HL-60 (cell line): ENCODE results near the gene UTP14C.

Source experiments
- GABPA ChIP-seq: IDR thresholded peaks from 2 replicates; pipeline ENCODE4 v1.6.1; 2012; ENCODE audit warnings: low read depth
- POLR2AphosphoS5 ChIP-seq: IDR thresholded peaks from 2 replicates; pipeline ENCODE4 v1.6.1; 2012; ENCODE audit warnings: low read depth
- TF ChIP-seq, protein P1 (sequence below): IDR thresholded peaks from 2 replicates; pipeline ENCODE4 v1.6.1; 2012; ENCODE audit warnings: low read depth; ENCODE audit not compliant: insufficient replicate concordance
- TF ChIP-seq, protein P2 (sequence below): IDR thresholded peaks from one replicate; pipeline ENCODE4 v1.5.1; 2011; ENCODE audit warnings: low read length, control low read depth, inconsistent platforms; ENCODE audit not compliant: insufficient read depth

DNA sequence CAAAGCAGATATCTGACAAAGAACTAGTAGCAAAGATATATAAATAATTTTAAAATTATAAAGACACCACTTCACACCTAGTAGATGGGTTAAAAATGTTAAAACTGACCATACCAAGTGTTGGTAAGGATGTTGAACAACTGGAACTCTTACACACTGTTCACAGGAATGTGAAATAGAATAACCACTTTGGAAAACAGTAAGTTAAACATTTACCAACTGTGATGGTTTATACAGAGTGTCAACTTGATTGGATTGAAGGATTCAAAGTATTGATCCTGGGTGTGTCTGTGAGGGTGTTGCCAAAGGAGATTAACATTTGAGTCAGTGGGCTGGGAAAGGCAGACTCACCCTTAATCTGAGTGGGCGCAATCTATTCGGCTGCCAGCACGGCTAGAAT, 19.2 kb downstream of the UTP14C start:
- TF ChIP-seq, protein P1, sequence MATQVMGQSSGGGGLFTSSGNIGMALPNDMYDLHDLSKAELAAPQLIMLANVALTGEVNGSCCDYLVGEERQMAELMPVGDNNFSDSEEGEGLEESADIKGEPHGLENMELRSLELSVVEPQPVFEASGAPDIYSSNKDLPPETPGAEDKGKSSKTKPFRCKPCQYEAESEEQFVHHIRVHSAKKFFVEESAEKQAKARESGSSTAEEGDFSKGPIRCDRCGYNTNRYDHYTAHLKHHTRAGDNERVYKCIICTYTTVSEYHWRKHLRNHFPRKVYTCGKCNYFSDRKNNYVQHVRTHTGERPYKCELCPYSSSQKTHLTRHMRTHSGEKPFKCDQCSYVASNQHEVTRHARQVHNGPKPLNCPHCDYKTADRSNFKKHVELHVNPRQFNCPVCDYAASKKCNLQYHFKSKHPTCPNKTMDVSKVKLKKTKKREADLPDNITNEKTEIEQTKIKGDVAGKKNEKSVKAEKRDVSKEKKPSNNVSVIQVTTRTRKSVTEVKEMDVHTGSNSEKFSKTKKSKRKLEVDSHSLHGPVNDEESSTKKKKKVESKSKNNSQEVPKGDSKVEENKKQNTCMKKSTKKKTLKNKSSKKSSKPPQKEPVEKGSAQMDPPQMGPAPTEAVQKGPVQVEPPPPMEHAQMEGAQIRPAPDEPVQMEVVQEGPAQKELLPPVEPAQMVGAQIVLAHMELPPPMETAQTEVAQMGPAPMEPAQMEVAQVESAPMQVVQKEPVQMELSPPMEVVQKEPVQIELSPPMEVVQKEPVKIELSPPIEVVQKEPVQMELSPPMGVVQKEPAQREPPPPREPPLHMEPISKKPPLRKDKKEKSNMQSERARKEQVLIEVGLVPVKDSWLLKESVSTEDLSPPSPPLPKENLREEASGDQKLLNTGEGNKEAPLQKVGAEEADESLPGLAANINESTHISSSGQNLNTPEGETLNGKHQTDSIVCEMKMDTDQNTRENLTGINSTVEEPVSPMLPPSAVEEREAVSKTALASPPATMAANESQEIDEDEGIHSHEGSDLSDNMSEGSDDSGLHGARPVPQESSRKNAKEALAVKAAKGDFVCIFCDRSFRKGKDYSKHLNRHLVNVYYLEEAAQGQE = no peak
- TF ChIP-seq, protein P2, sequence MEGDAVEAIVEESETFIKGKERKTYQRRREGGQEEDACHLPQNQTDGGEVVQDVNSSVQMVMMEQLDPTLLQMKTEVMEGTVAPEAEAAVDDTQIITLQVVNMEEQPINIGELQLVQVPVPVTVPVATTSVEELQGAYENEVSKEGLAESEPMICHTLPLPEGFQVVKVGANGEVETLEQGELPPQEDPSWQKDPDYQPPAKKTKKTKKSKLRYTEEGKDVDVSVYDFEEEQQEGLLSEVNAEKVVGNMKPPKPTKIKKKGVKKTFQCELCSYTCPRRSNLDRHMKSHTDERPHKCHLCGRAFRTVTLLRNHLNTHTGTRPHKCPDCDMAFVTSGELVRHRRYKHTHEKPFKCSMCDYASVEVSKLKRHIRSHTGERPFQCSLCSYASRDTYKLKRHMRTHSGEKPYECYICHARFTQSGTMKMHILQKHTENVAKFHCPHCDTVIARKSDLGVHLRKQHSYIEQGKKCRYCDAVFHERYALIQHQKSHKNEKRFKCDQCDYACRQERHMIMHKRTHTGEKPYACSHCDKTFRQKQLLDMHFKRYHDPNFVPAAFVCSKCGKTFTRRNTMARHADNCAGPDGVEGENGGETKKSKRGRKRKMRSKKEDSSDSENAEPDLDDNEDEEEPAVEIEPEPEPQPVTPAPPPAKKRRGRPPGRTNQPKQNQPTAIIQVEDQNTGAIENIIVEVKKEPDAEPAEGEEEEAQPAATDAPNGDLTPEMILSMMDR = no peak
- no peak for TF ChIP-seq GABPA
- TF ChIP-seq POLR2AphosphoS5 = no peak
